NCI-H748 treated with DMSO at 0.1 percent for 48 hours (cell line): ENCODE results near the gene FLVCR2.

Experiments
- DNase-seq: peaks from one replicate; lab custom pipeline; 2025; lab: John Stamatoyannopoulos, UW

Gene FLVCR2

GRCh38 chr14:75630695-75631452 lies 52.5 kb downstream of the FLVCR2 start:
- DNase-seq: no peak

- no peak for DNase-seq
These were observed 53.0 kb downstream of the FLVCR2 start for GRCh38 chr14:75631453-75631831.

GRCh38 chr14:75634848-75635247 lies 56.4 kb downstream of the FLVCR2 start:
- DNase-seq: no peak

GRCh38 chr14:75636100-75636692 lies 57.8 kb downstream of the FLVCR2 start:
- no peak for DNase-seq

GRCh38 chr14:75640876-75641275 lies 62.5 kb downstream of the FLVCR2 start:
- no peak for DNase-seq

- DNase-seq: no peak
These were observed 65.6 kb downstream of the FLVCR2 start for GRCh38 chr14:75643985-75644384.

GRCh38 chr14:75645056-75645455 lies 66.6 kb downstream of the FLVCR2 start:
- no peak for DNase-seq

GRCh38 chr14:75646762-75647161 lies 68.3 kb downstream of the FLVCR2 start:
- no peak for DNase-seq

- DNase-seq: no peak
These were observed 69.2 kb downstream of the FLVCR2 start for GRCh38 chr14:75647640-75648039.

GRCh38 chr14:75648066-75648838 lies 69.8 kb downstream of the FLVCR2 start:
- no peak for DNase-seq

GRCh38 chr14:75649337-75649736 lies 70.9 kb downstream of the FLVCR2 start:
- no peak for DNase-seq

- no peak for DNase-seq
These were observed 71.4 kb downstream of the FLVCR2 start for GRCh38 chr14:75649773-75650172.

- no peak for DNase-seq
These were observed 72.0 kb downstream of the FLVCR2 start for GRCh38 chr14:75650253-75651058.

GRCh38 chr14:75653563-75653962 lies 75.1 kb downstream of the FLVCR2 start:
- DNase-seq: no peak

- DNase-seq: peak; percentile 59
These were observed 75.8 kb downstream of the FLVCR2 start for GRCh38 chr14:75654127-75654732.

GRCh38 chr14:75655235-75655634 lies 76.8 kb downstream of the FLVCR2 start:
- no peak for DNase-seq

GRCh38 chr14:75657331-75657730 lies 78.9 kb downstream of the FLVCR2 start:
- no peak for DNase-seq

GRCh38 chr14:75658957-75659356 lies 80.5 kb downstream of the FLVCR2 start:
- no peak for DNase-seq

- no peak for DNase-seq
These were observed 81.8 kb downstream of the FLVCR2 start for GRCh38 chr14:75660238-75660629.

- DNase-seq: peak; percentile 98
These were observed 82.4 kb downstream of the FLVCR2 start, which contains the start of the genes ERG28 and TTLL5 for GRCh38 chr14:75660630-75661498. Gene ERG28, minus strand, starts transcription at chr14:75660876. Its CDS starts 3,374 bp downstream, at chr14:75657502. Gene TTLL5, plus strand, starts transcription at chr14:75661246. Its CDS starts 1,904 bp downstream, at chr14:75663150.

GRCh38 chr14:75661499-75661814 lies 83.0 kb downstream of the FLVCR2 start:
- peak; percentile 63 for DNase-seq
